Panc1 (cell line): ENCODE measurements around the gene FARS2. TPM values are rescaled to one million over a fixed set of nuclear protein-coding genes. Genes with fewer than 3 reads are reported as not detected.
A peak's percentile ranks its signal among the peaks of the same experiment; 100 is the strongest.

Source experiments
- ATAC-seq: fragments of 200-7000 bp; cut with Tn5 transposase; 2 replicates; pipeline ENCODE4 v1.9.1; 2020; ENCODE audit warnings: mild to moderate bottlenecking, moderate library complexity
- BruUV-seq: library from RNA; stranded (reverse); fragments of 400-500 nt; replicated peaks from 2 replicates; lab custom pipeline; 2021; lab: Mats Ljungman, UMichigan
- CTCF ChIA-PET: fragments of 300-600 bp; sonication (Branson Sonifier 250); formaldehyde crosslinking; loops from one replicate; lab custom pipeline; 2022; ENCODE audit warnings: antibody characterized with exemption; lab: Charles Lee
- POLR2A ChIA-PET: fragments of 300-600 bp; sonication (Branson Sonifier 250); formaldehyde crosslinking; loops from one replicate; lab custom pipeline; 2022; ENCODE audit warnings: antibody characterized with exemption; lab: Charles Lee
- DNase-seq: peaks from one replicate; pipeline ENCODE4 v3.0.0-alpha.2; 2010; ENCODE audit warnings: low read depth, low spot score
- H3K27ac ChIP-seq: 2 replicates; pipeline ENCODE4 v1.5.1; 2011; ENCODE audit warnings: mild to moderate bottlenecking, low read length, inconsistent platforms
- H3K27me3 ChIP-seq: fragments of 200-500 bp; sonication (Bioruptor generic); 2 replicates; pipeline ENCODE4 v1.6.0; 2014; ENCODE audit warnings: low read length, inconsistent platforms; ENCODE audit not compliant: control insufficient read depth, insufficient read depth
- H3K36me3 ChIP-seq: fragments of 200-500 bp; sonication (Bioruptor generic); 2 replicates; pipeline ENCODE4 v1.5.1; 2014; ENCODE audit warnings: inconsistent platforms, mild to moderate bottlenecking, low read length, moderate library complexity; ENCODE audit not compliant: control insufficient read depth, insufficient read depth
- H3K4me1 ChIP-seq: 2 replicates; pipeline ENCODE4 v1.5.1; 2011; ENCODE audit warnings: inconsistent platforms, mild to moderate bottlenecking, low read length, moderate library complexity; ENCODE audit not compliant: control insufficient read depth, insufficient read depth
- H3K4me3 ChIP-seq, 2 experiments: 2 replicates each; pipeline ENCODE4 v1.5.1; 2011 to 2012; ENCODE audit warnings: low read depth in 2 of 2, low read length in 2 of 2, mild to moderate bottlenecking in 2 of 2, inconsistent platforms in 1 of 2, moderate library complexity in 1 of 2
- H3K9me3 ChIP-seq: fragments of 200-500 bp; sonication (Bioruptor generic); 2 replicates; pipeline ENCODE4 v1.5.1; 2014; ENCODE audit warnings: low read depth, mild to moderate bottlenecking, inconsistent platforms, low read length, moderate library complexity; ENCODE audit not compliant: control insufficient read depth, insufficient read depth
- POLR2AphosphoS5 ChIP-seq: IDR thresholded peaks from 2 replicates; pipeline ENCODE4 v1.6.1; 2012; ENCODE audit warnings: mild to moderate bottlenecking, low read depth, low read length, moderate library complexity
- SIN3A ChIP-seq: IDR thresholded peaks from 2 replicates; pipeline ENCODE4 v1.6.1; 2012; ENCODE audit warnings: low read depth, mild to moderate bottlenecking, low read length, moderate library complexity, borderline replicate concordance; ENCODE audit not compliant: insufficient read depth
- TCF7L2 ChIP-seq: IDR thresholded peaks from 2 replicates; pipeline ENCODE4 v1.6.1; 2011; ENCODE audit warnings: mild to moderate bottlenecking, low read depth, low read length, inconsistent platforms
- in situ Hi-C: cut with HindIII; loops from 2 replicates; pipeline ENCODE4 v1.10.0; 2016; ENCODE audit warnings: low sequenced_read_pairs, low pct_unique_long_range_greater_than_20kb
- intact Hi-C: fragments of 100-400 bp; cut with micrococcal nuclease; formaldehyde crosslinking; loops from one replicate; pipeline ENCODE4 v1.10.0; 2022; ENCODE audit not compliant: unreplicated experiment
- total RNA-seq: library from RNA; stranded (reverse); gene quantifications from one replicate; pipeline ENCODE4 v1.2.1, GENCODE V29; 2021; ENCODE audit not compliant: unreplicated experiment
- TF ChIP-seq, protein P1 (sequence below): fragments of 450-650 bp; IDR thresholded peaks from 2 replicates; pipeline ENCODE4 v1.5.1; 2017; ENCODE audit warnings: mild to moderate bottlenecking
- TF ChIP-seq, protein P2 (sequence below), 2 experiments: IDR thresholded peaks; 2 replicates each; pipeline ENCODE4 v1.6.1; 2011 to 2012; ENCODE audit warnings: low read depth in 2 of 2, control low read depth in 1 of 2, low read length in 1 of 2, mild to moderate bottlenecking in 1 of 2, moderate library complexity in 1 of 2; ENCODE audit not compliant: insufficient read depth in 1 of 2

FARS2 gene
- total RNA-seq, 1 experiment from 2014 or later = 12.8 TPM

DNA sequence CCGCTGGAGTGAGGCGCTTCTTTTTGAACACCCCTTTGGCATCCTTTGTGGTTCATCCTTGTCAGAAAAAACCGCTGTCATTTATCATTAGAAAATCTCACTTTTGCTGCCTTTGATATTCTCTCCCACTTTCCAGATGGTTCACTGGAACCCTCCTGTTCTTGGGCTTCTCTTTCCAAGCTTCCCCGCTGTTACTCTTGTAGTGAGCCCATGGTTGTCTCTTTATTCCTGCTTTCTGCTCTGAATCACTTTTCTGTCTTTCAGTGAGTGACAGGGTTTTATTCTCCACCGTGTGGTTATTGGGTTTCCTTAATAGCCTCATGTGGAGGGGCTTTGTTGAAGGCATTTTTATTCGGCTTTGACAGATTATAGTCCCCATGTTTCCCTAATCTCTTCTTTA, 117.0 kb downstream of the FARS2 start:
- in situ Hi-C loops (no loop called here), intact Hi-C loops (no loop called here)
- no TSS peak for BruUV-seq
- no peaks in the 10 kb centered on the region for H3K27me3 ChIP-seq
- no peaks in the 10 kb centered on the region for H3K36me3 ChIP-seq
- no peak for DNase-seq
- no peak for ATAC-seq
- ChIA-PET CTCF (no interaction called here), POLR2A (no interaction called here)
- TF ChIP-seq POLR2AphosphoS5 = no peak
- TF ChIP-seq, protein P1, sequence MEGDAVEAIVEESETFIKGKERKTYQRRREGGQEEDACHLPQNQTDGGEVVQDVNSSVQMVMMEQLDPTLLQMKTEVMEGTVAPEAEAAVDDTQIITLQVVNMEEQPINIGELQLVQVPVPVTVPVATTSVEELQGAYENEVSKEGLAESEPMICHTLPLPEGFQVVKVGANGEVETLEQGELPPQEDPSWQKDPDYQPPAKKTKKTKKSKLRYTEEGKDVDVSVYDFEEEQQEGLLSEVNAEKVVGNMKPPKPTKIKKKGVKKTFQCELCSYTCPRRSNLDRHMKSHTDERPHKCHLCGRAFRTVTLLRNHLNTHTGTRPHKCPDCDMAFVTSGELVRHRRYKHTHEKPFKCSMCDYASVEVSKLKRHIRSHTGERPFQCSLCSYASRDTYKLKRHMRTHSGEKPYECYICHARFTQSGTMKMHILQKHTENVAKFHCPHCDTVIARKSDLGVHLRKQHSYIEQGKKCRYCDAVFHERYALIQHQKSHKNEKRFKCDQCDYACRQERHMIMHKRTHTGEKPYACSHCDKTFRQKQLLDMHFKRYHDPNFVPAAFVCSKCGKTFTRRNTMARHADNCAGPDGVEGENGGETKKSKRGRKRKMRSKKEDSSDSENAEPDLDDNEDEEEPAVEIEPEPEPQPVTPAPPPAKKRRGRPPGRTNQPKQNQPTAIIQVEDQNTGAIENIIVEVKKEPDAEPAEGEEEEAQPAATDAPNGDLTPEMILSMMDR = no peak
- no peak for TF ChIP-seq SIN3A
- TF ChIP-seq TCF7L2 = no peak
- TF ChIP-seq, protein P2, sequence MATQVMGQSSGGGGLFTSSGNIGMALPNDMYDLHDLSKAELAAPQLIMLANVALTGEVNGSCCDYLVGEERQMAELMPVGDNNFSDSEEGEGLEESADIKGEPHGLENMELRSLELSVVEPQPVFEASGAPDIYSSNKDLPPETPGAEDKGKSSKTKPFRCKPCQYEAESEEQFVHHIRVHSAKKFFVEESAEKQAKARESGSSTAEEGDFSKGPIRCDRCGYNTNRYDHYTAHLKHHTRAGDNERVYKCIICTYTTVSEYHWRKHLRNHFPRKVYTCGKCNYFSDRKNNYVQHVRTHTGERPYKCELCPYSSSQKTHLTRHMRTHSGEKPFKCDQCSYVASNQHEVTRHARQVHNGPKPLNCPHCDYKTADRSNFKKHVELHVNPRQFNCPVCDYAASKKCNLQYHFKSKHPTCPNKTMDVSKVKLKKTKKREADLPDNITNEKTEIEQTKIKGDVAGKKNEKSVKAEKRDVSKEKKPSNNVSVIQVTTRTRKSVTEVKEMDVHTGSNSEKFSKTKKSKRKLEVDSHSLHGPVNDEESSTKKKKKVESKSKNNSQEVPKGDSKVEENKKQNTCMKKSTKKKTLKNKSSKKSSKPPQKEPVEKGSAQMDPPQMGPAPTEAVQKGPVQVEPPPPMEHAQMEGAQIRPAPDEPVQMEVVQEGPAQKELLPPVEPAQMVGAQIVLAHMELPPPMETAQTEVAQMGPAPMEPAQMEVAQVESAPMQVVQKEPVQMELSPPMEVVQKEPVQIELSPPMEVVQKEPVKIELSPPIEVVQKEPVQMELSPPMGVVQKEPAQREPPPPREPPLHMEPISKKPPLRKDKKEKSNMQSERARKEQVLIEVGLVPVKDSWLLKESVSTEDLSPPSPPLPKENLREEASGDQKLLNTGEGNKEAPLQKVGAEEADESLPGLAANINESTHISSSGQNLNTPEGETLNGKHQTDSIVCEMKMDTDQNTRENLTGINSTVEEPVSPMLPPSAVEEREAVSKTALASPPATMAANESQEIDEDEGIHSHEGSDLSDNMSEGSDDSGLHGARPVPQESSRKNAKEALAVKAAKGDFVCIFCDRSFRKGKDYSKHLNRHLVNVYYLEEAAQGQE (IDR thresholded peaks at IDR 0.05; ENCODE audit: insufficient read depth in 1 of 2, low read depth in 2 of 2, low read length in 1 of 2) = no peak
- H3K9me3 ChIP-seq = no peaks in the 10 kb centered on the region
- H3K4me3 ChIP-seq = no peak overlapping the region
- H3K27ac ChIP-seq = no peak overlapping the region
- H3K4me1 ChIP-seq = no peaks in the 10 kb centered on the region

DNA sequence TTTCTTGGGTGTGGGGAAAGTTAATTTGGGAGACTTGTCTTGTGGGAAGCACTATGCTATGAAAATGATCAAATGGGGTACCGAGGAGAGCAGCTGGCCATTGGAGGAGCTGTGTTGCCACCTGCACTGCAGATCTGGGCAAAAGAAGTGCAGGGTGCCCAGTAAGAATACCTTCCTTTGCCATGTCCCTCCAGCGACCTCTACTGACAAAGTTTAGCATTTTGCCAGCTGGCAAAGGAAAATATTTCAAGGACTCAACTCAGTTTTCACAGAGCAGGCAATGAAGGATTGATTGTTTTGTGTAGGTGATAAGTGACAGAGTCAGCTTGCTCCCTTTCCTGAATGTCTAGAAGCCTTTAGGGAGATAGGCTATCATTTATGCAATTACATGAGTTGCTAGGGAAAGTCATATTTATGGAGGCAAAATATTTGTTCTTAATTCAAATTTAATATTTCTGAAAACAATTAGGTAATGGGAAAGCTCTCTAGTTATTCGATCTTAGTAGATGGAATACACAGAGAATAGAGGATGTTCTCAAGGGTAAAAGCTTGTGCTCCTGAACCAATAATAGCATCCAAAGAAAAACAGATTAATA, 118.4 kb downstream of the FARS2 start:
- Histone ChIP-seq H3K27me3 (no peaks in the 10 kb centered on the region), H3K36me3 (no peaks in the 10 kb centered on the region), H3K9me3 (no peaks in the 10 kb centered on the region), H3K4me1 (no peaks in the 10 kb centered on the region), H3K27ac (no peak overlapping the region), H3K4me3 (no peak overlapping the region)
- in situ Hi-C loops = no loop called here
- ChIA-PET CTCF (interaction anchor here (0.7 to 1.5 kb wide), 2 partner anchors 76 to 236 kb away, joined by 4 to 6 read pairs; no protein-coding TSS in a partner anchor), POLR2A (no interaction called here)
- peak; percentile 18 for DNase-seq
- 0 out of 2 replicates have a peak, but pooled peaks have one; percentile 53 for ATAC-seq
- no peak for TF ChIP-seq POLR2AphosphoS5
- TF ChIP-seq, protein P1 = peak; percentile 81
- intact Hi-C loops = no loop called here
- no TSS peak for BruUV-seq
